Breast epithelium (tissue), 4 donors: ENCODE measurements around the gene ANKRD29. TPM values are rescaled to one million over a fixed set of nuclear protein-coding genes. Genes with fewer than 3 reads are reported as not detected.

Source experiments
- DNase-seq, 2 donors: peaks; one replicate each; pipeline ENCODE4 v3.0.0-alpha.2; 2019; ENCODE audit warnings: low spot score in 2 of 2
- H3K27ac ChIP-seq, 2 donors: fragments of 200-600 bp; sonication (generic) in 1 of 2; one replicate each; pipeline ENCODE4 v1.5.1; 2016 to 2019; ENCODE audit warnings: mild to moderate bottlenecking in 1 of 2
- H3K27me3 ChIP-seq, 2 donors: fragments of 200-600 bp; sonication (generic) in 1 of 2; one replicate each; pipeline versions ENCODE4 v1.5.1 to v1.6.0; 2017 to 2019; ENCODE audit warnings: control low read depth in 1 of 2, mild to moderate bottlenecking in 1 of 2
- H3K36me3 ChIP-seq: fragments of 200-600 bp; one replicate; pipeline ENCODE4 v1.5.1; 2019
- H3K4me1 ChIP-seq, 2 donors: fragments of 200-600 bp; sonication (generic); one replicate each; pipeline ENCODE4 v1.5.1; 2016 to 2019; ENCODE audit warnings: control low read depth in 1 of 2
- H3K4me3 ChIP-seq, 3 donors: fragments of 200-600 bp; sonication (generic); 1 replicate in 2 of 3; 2 replicates in 1 of 3; pipeline ENCODE4 v1.5.1; 2016 to 2019; ENCODE audit warnings: mild to moderate bottlenecking in 3 of 3, moderate library complexity in 2 of 3
- H3K9me3 ChIP-seq, 2 donors: fragments of 200-600 bp; sonication (generic) in 1 of 2; one replicate each; pipeline ENCODE4 v1.5.1; 2016 to 2019; ENCODE audit warnings: control low read depth in 1 of 2
- CTCF ChIP-seq, 3 donors: fragments of 450-650 bp; IDR thresholded peaks; one replicate each; pipeline ENCODE4 v1.5.1; 2016 to 2017; ENCODE audit warnings: antibody characterized with exemption in 3 of 3, mild to moderate bottlenecking in 3 of 3, moderate library complexity in 3 of 3
- POLR2A ChIP-seq: fragments of 450-650 bp; IDR thresholded peaks from one replicate; pipeline ENCODE4 v1.6.1; 2016; ENCODE audit warnings: antibody characterized with exemption, mild to moderate bottlenecking, moderate library complexity
- POLR2AphosphoS5 ChIP-seq, 3 donors: sonication (generic); formaldehyde crosslinking; IDR thresholded peaks; one replicate each; pipeline ENCODE4 v1.6.1; 2017; ENCODE audit warnings: antibody characterized with exemption in 3 of 3
- intact Hi-C: fragments of 100-400 bp; cut with DNase I; formaldehyde crosslinking; loops from one replicate; pipeline ENCODE4 v1.15.1; 2023; ENCODE audit warnings: low total_unique reads
- total RNA-seq, 3 donors: library from RNA; depleted of rRNA; stranded (reverse); fragments of >200 nt; gene quantifications; one replicate each; pipeline ENCODE4 v1.1.0, GENCODE V29; 2016

Gene ANKRD29
- total RNA-seq, 3 donors from 2014 or later, result 8.8 to 13.8 (median 9.9) TPM

- Histone ChIP-seq H3K4me3 (no peak overlapping the region), H3K27me3 (no peaks in the 10 kb centered on the region), H3K36me3 (no peaks in the 10 kb centered on the region), H3K4me1 (peaks cover 0 to 2% of the 10 kb centered on the region in 2 donors), H3K9me3 (no peaks in the 10 kb centered on the region), H3K27ac (no peak overlapping the region)
- intact Hi-C loops, result no loop called here
- TF ChIP-seq POLR2A (no peak), CTCF (IDR thresholded peaks at IDR 0.05) (no peak), POLR2AphosphoS5 (IDR thresholded peaks at IDR 0.05) (no peak)
- DNase-seq, result no peak
Measured at GRCh38 chr18:23683671-23684070, 21.0 kb upstream of the ANKRD29 start.

GRCh38 chr18:23683155-23683554 is 20.4 kb upstream of the ANKRD29 start:
- no peak overlapping the region for H3K4me3 ChIP-seq
- TF ChIP-seq POLR2A, result no peak
- H3K9me3 ChIP-seq, result no peaks in the 10 kb centered on the region
- H3K27ac ChIP-seq, result no peak overlapping the region
- intact Hi-C loops, result no loop called here
- no peaks in the 10 kb centered on the region for H3K27me3 ChIP-seq
- no peak for DNase-seq
- H3K4me1 ChIP-seq, result no peaks in the 10 kb centered on the region
- no peaks in the 10 kb centered on the region for H3K36me3 ChIP-seq

- H3K27me3 ChIP-seq, result no peaks in the 10 kb centered on the region
- no peak overlapping the region for H3K4me3 ChIP-seq
- no peak for DNase-seq
- no peak overlapping the region for H3K27ac ChIP-seq
- H3K9me3 ChIP-seq, result no peaks in the 10 kb centered on the region
- no peaks in the 10 kb centered on the region for H3K36me3 ChIP-seq
- intact Hi-C loops, result no loop called here
- H3K4me1 ChIP-seq, result no peaks in the 10 kb centered on the region
- TF ChIP-seq CTCF (IDR thresholded peaks at IDR 0.05), result no peak
- no peak for TF ChIP-seq POLR2AphosphoS5 (IDR thresholded peaks at IDR 0.05)
- TF ChIP-seq POLR2A, result no peak
Measured at GRCh38 chr18:23682472-23682871, 19.8 kb upstream of the ANKRD29 start.

- intact Hi-C loops, result no loop called here
- H3K36me3 ChIP-seq, result no peaks in the 10 kb centered on the region
- H3K4me1 ChIP-seq, result no peaks in the 10 kb centered on the region
- H3K27me3 ChIP-seq, result no peaks in the 10 kb centered on the region
- no peaks in the 10 kb centered on the region for H3K9me3 ChIP-seq
- no peak for DNase-seq
- TF ChIP-seq CTCF (IDR thresholded peaks at IDR 0.05), result no peak
- TF ChIP-seq POLR2A, result no peak
- no peak for TF ChIP-seq POLR2AphosphoS5 (IDR thresholded peaks at IDR 0.05)
- no peak overlapping the region for H3K4me3 ChIP-seq
- H3K27ac ChIP-seq, result no peak overlapping the region
Measured at GRCh38 chr18:23682045-23682444, 19.3 kb upstream of the ANKRD29 start.

- H3K36me3 ChIP-seq, result no peaks in the 10 kb centered on the region
- intact Hi-C loops, result no loop called here
- no peak for DNase-seq
- no peaks in the 10 kb centered on the region for H3K9me3 ChIP-seq
- H3K27me3 ChIP-seq, result no peaks in the 10 kb centered on the region
- no peak overlapping the region for H3K27ac ChIP-seq
- H3K4me1 ChIP-seq, result no peaks in the 10 kb centered on the region
- H3K4me3 ChIP-seq, result no peak overlapping the region
- TF ChIP-seq POLR2AphosphoS5 (IDR thresholded peaks at IDR 0.05) (no peak), POLR2A (no peak), CTCF (IDR thresholded peaks at IDR 0.05) (no peak)
Measured at GRCh38 chr18:23675896-23676295, 13.2 kb upstream of the ANKRD29 start.

GRCh38 chr18:23675236-23675635 is 12.5 kb upstream of the ANKRD29 start:
- intact Hi-C loops, result no loop called here

More at GRCh38 chr18:23675236-23675635, 12.5 kb upstream of the ANKRD29 start:
- Histone ChIP-seq H3K4me3 (no peak overlapping the region), H3K27ac (no peak overlapping the region), H3K9me3 (no peaks in the 10 kb centered on the region), H3K4me1 (no peaks in the 10 kb centered on the region), H3K27me3 (no peaks in the 10 kb centered on the region), H3K36me3 (no peaks in the 10 kb centered on the region)
- DNase-seq, result no peak
- TF ChIP-seq CTCF (IDR thresholded peaks at IDR 0.05) (no peak), POLR2AphosphoS5 (IDR thresholded peaks at IDR 0.05) (no peak), POLR2A (no peak)
